HG02938 (cell line): ENCODE results near the gene FMNL3.
"Not testable (repeated sequence)": the region's sequence is repeated elsewhere in the genome, so short reads cannot be mapped to it uniquely, and the experiment has no call there.

Experiments
- ATAC-seq: cut with Tn5 transposase; IDR thresholded peaks from one replicate; pipeline ENCODE4 v1.9.1; 2021; ENCODE audit warnings: mild to moderate bottlenecking, moderate library complexity; ENCODE audit not compliant: unreplicated experiment

Gene FMNL3

GRCh38 chr12:49633703-49634345 is 73.4 kb downstream of the FMNL3 start:
- no peak for ATAC-seq

GRCh38 chr12:49632986-49633702 is 74.1 kb downstream of the FMNL3 start:
- no peak for ATAC-seq

DNA sequence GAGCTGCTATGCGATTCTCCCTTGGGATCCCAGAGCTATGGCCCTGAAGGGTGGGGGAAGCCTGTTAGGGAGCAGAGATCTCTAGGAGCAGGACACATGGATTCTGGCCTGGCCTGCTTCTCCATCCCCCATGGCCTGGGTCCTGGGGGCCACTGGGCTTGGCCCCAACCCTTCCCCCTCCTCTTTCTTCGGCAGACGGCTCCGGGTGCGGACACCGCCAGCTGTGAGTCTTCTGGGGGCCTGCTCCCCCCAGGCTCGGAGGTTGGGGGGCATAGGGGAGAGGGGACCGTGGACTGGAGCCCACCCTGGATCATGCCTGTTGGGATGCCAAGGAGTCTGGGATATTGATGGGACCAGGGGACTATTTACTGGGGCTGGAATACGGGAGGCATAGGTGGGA is 74.8 kb downstream of the FMNL3 start:
- no peak for ATAC-seq

- no peak for ATAC-seq
Measured at GRCh38 chr12:49631336-49631907, 75.8 kb downstream of the FMNL3 start.

DNA sequence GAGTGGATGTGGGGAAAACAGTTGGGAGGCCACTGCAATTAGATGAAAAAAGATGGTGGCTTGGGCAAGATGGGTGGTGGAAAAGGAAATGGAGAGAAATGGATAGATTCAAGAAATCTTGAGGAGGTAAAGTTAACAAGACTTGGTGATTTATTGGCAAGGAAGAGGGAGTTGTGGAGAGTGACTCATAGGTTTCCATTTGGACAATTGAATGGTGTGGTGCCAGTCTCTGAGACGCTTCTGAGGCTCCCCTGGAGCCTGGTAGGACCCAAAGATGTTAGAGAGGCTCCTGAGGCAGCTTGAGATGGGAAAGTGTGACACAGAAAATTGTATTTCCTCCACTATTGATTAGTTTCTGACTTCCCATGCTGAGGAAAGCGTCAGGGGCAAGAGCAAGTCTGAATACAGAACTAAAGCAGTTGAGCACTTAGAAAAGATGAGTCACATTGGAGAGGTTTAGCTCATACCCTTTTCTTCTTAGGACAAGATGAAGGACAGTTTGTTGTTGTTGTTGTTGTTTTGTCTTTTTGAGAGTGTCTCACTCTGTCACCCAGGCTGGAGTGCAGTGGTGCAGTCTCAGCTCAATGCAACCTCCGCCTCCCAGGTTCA is 79.3 kb downstream of the FMNL3 start:
- no peak for ATAC-seq

DNA sequence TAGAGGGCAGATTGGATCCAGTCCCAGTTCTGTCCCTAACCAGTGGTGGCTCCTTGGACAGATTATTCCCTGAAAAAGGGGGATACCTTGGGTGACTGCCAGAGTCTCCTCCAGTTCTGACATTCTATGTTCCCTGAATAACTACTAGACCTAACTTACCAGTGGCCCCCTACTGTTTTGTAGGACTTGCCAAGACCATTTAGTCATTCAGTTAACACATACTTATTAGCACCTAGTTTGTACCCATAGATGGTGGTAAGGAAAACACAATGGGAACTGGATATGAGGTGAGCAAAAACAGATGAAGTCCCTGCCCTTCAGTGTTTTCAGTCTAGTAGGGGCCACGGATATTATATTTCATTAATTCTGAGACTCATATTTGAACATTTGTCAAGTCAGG is 80.4 kb downstream of the FMNL3 start:
- ATAC-seq: no peak

DNA sequence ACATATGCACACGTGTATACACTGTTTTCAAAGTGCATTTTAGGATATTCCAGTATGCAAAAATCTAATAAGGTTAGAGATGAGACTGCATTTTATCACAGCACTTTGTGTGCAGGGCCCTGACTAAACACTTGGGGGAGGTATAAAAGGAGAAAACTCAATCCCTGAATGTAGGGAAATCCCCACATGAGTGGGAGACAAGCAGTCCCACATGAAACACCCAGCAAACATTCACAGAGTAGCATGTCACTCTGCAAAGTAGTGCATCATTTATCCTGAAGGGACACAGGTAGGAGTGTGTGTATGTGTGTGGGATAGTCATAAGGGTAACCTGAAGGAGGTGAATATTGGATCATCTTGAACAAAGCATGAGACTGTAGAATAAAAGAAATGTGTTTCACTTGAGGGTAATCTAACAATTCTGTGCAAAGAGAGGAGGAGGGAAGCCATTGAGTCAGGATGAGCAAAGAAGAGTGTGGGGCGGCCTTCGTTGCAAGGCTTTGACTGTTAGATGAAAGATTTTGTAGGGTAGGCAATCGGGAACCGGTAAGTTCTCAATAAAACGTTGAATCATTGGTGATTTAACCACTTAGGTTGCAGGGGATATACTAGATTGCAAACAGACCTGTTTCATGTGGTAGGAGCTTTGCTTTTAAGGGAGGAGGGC is 80.9 kb downstream of the FMNL3 start:
- ATAC-seq: no peak

DNA sequence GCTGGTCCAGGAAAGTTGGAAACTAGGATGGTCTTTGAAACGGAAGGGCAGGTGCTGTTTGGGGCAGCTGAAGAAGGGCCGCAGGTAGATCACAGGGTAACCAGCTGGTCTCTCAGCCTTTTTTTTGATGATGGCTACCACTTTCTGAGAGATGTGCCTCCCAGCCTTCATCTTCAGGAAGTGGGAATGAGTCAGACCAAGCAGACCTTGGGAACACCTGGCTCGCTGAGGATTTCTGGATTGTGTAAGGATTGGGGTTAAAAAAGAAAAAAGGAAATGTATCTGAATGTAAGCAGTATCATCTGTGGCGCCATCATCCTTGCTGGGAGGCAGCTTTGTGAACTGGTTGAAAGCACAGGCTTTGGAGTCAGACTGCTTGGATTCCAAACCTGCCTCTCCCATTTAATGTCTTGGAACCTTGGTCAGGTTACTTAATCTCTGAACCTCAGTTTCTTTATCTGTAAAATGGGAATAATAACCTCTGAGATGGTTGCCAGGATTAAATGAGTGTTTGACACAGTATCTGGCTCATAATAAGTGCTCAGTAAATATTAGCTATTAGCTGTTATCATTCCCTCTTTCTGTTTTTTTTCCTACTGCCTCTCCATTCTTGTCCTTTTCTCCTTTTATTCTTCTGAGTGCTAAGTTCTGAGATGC is 82.2 kb downstream of the FMNL3 start:
- ATAC-seq: no peak

GRCh38 chr12:49623142-49623904 is 83.9 kb downstream of the FMNL3 start, which contains the start of gene PRPF40B:
PRPF40B (plus strand) TSS chr12:49623561; CDS start chr12:49623591, 30 bp downstream.
- ATAC-seq: peak; percentile 66

GRCh38 chr12:49622501-49623141 is 84.6 kb downstream of the FMNL3 start:
- peak; percentile 27 for ATAC-seq

DNA sequence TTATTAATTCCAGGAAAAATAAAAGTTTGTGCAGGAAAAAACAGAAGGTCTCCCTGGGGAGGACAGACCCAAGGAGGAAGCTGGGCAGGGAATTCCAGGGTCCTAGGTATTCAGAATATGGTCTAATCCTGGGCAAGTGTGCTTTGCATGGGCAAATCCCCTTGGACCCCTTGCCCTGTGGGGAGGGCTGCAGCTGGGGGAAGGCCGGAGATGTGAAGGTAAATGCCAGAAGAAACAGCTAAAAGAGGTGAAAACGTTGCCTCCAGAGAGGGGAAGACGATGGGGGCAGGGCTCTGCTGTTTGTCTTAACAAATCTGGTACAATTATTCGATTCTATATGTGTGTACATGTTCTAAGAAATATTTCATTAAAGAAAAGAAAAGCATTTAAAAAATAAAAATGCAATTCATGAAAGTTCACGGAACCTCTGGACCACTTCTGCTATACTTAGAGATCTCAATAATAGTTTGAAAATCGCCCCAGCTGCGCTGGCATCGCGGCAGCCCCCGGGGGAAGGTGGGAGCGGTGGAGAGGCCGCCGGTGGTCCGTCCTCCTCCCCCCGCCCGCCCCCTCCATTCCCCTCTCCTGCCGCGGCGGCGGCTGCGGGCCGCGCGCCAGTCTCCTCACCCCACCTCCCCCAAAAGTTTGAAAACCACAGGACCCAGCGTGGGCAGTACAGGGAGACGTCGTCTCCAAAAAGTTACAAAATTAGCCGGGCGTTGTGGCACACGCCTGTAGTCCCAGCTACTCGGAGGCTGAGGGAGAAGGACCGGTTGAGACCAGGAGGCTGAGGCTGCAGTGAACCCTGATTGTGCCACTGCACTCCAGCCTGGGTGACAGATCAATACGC is 85.3 kb downstream of the FMNL3 start:
- ATAC-seq: no peak

GRCh38 chr12:49619286-49619685 is 87.9 kb downstream of the FMNL3 start:
- no peak for ATAC-seq

GRCh38 chr12:49618576-49618975 is 88.6 kb downstream of the FMNL3 start:
- ATAC-seq: no peak

- ATAC-seq: no peak
Measured at GRCh38 chr12:49616533-49617219, 90.5 kb downstream of the FMNL3 start.

DNA sequence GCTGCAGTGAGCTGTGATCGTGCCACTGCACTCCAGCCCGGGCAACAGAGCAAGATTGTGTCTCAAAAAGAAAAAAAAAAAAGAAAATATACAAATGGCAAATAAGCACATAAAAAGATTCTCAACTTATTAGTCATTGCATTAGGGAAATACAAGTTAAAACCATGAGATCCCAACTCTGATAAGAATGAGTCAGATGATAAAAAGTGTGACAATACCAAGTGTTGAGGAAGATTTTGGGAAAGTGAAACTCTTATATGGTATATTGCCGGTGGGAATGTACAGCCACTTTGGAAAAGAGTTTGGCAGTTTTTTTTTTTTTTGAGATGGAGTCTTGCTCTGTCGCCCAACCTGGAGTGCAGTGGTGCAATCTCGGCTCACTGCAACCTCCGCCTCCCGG is 91.5 kb downstream of the FMNL3 start:
- no peak for ATAC-seq

- ATAC-seq: no peak
Measured at GRCh38 chr12:49612210-49612609, 95.0 kb downstream of the FMNL3 start.

DNA sequence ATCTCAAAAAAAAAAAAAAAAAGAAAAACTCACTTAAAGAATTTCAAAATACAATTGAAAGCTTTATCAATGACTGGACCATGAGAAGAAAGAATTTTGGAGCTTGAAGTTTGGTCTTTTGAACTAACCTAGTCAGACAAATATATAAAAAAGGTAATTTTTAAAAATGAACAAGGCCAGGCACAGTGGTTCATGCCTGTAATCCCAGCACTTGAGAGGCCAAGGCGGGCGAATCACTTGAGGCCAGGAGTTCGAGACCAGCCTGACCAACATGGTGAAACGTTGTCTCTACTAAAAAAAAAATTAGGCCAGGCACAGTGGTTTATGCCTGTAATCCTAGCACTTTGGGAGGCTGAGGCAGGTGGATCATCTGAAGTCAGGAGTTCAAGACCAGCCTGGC is 96.4 kb downstream of the FMNL3 start:
- ATAC-seq: not testable (repeated sequence)

- ATAC-seq: no peak
Measured at GRCh38 chr12:49609875-49610154, 97.4 kb downstream of the FMNL3 start.
